ENCODE measurements around the gene RNF213. TPM values are rescaled to one million over a fixed set of nuclear protein-coding genes. Genes with fewer than 3 reads are reported as not detected.

Gene RNF213
- total and polyA plus RNA-seq, 10 donors, result 36.7 to 481 (median 337) TPM

DNA sequence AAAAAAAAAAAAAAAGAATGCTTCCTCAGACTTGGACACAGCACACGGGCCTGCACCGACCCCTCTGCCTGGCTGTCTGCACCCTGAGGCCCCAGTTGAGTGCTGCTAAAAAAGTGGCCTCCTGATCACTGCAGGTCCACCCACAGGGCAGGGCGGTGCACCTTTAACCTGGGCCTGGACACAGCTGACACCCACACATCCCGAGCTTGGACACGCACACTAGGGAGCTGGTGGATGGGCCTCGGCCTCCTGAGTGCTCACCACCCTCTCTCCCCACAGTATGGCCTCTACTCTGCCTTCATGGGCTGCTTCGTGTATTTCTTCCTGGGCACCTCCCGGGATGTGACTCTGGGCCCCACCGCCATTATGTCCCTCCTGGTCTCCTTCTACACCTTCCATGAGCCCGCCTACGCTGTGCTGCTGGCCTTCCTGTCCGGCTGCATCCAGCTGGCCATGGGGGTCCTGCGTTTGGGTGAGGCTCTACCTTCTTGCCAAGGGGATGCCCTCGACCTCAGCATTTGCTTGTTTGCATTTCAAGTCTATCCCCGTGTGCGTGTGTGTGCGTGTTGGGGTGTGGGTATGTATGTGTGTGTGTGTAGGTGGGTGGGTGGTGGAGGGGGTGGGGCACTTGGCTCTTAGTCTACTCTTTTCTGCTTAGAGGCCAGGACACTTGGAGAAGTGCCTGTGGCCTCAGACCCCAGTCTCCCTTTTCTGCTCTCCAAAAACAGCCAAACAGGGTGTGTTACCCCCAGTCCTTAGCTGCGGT, 38.1 kb upstream of the RNF213 start:
- no peak for TF ChIP-seq POLR2A (IDR thresholded peaks at IDR 0.05)
- no peak for TF ChIP-seq POLR2AphosphoS5 (IDR thresholded peaks at IDR 0.05)
- TF ChIP-seq, protein P1, sequence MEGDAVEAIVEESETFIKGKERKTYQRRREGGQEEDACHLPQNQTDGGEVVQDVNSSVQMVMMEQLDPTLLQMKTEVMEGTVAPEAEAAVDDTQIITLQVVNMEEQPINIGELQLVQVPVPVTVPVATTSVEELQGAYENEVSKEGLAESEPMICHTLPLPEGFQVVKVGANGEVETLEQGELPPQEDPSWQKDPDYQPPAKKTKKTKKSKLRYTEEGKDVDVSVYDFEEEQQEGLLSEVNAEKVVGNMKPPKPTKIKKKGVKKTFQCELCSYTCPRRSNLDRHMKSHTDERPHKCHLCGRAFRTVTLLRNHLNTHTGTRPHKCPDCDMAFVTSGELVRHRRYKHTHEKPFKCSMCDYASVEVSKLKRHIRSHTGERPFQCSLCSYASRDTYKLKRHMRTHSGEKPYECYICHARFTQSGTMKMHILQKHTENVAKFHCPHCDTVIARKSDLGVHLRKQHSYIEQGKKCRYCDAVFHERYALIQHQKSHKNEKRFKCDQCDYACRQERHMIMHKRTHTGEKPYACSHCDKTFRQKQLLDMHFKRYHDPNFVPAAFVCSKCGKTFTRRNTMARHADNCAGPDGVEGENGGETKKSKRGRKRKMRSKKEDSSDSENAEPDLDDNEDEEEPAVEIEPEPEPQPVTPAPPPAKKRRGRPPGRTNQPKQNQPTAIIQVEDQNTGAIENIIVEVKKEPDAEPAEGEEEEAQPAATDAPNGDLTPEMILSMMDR (IDR thresholded peaks at IDR 0.05 in 8 of 11, conservative IDR thresholded peaks at IDR 0.05 in 3 of 11), result no peak
- Histone ChIP-seq H3K9me3 (no peaks in the 10 kb centered on the region), H3K36me3 (peaks cover 0 to 47% (median 0%) of the 10 kb centered on the region in 6 donors), H3K4me1 (peaks cover 12 to 58% (median 36%) of the 10 kb centered on the region in 6 donors), H3K27me3 (replicated peaks in 1 of 7) (peaks cover 0 to 16% (median 0%) of the 10 kb centered on the region in 7 donors), H3K4me3 (no peak overlapping the region), H3K27ac (no peak overlapping the region)
- intact Hi-C loops (cut with DNase I; ENCODE audit: low total_unique reads), result no loop called here
- DNase-seq, result no peak
- WGBS, 5 donors, result 87 to 93% (median 90%) methylated on average over 18 of the region's 18 CpGs

DNA sequence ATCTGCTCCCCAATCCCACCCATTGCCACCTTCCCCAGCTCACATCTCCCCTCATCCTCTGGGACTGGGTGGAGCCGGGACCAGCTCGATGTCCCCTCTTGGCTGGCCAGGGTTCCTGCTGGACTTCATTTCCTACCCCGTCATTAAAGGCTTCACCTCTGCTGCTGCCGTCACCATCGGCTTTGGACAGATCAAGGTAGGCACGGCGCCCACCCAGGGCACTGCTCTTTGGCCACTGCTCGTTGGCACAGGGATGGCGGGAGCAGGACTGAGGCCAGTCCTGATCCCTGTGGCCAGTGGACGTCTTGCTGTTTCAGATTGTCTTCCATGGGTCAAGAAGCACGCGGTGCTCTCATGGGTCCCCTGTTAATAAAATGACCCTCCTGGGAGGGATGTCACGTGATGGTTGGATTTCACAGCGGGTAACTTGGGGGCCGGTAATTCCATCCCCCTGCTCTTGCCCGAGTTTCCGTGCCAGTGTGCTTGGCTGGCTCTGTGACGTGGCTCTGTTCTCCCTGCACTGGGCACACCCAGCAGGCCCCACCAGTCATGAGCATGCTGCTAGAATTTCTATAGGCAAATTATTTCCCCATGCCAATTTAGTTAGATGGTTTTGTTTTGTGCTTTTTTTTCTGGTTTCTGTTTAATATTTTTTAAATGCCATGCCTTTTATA, 37.4 kb upstream of the RNF213 start:
- TF ChIP-seq POLR2A (IDR thresholded peaks at IDR 0.05), result no peak
- no peak for TF ChIP-seq POLR2AphosphoS5 (IDR thresholded peaks at IDR 0.05)
- TF ChIP-seq, protein P1 (IDR thresholded peaks at IDR 0.05 in 8 of 11, conservative IDR thresholded peaks at IDR 0.05 in 3 of 11), result no peak
- intact Hi-C loops (cut with DNase I; ENCODE audit: low total_unique reads), result no loop called here
- DNase-seq, result no peak
- Histone ChIP-seq H3K4me3 (no peak overlapping the region), H3K9me3 (no peaks in the 10 kb centered on the region), H3K27me3 (replicated peaks in 1 of 7) (peaks cover 0 to 16% (median 0%) of the 10 kb centered on the region in 7 donors), H3K36me3 (peaks cover 0 to 47% (median 0%) of the 10 kb centered on the region in 6 donors), H3K27ac (no peak overlapping the region), H3K4me1 (peaks cover 12 to 51% (median 30%) of the 10 kb centered on the region in 6 donors)
- 87 to 96% (median 94%) methylated on average over 14 to 18 of the region's 18 CpGs for WGBS, 5 donors

DNA sequence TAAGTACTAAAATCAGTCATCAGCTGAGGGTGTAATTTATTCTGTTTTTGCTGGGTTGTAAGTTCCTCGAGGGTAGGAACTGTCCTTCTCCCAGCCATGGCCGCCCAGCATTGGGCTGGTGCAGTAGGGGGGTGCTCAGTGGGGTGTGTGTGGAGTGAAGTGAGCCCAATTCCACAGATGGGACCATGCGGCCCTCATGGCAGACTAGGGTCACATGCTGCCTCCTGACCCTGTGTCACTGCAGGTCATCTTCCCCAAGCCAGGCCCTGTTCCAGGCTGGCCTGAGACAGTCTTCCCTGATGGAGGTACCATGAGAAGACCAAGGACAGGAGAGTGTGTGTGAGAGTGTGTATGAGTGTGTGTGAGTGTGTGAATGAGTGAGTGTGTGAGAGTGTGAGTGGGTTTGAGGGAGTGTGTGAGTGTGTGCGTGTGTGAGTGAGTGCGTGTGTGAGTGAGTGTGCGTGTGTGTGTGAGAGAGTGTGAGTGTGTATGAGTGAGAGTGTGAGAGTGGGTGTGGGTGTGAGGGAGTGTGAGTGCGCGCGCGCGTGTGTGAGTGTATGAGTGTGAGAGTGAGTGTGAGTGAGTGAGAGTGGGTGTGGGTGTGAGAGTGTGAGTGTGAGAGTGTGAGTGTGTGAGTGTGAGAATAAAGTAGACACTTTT, 36.7 kb upstream of the RNF213 start:
- intact Hi-C loops (cut with DNase I; ENCODE audit: low total_unique reads), result no loop called here
- Histone ChIP-seq H3K4me1 (peaks cover 6 to 44% (median 23%) of the 10 kb centered on the region in 6 donors), H3K27ac (no peak overlapping the region), H3K9me3 (no peaks in the 10 kb centered on the region), H3K36me3 (peaks cover 0 to 51% (median 0%) of the 10 kb centered on the region in 6 donors), H3K27me3 (replicated peaks in 1 of 7) (peaks cover 0 to 16% (median 0%) of the 10 kb centered on the region in 7 donors), H3K4me3 (no peak overlapping the region)
- no peak for DNase-seq
- 75 to 94% (median 88%) methylated on average over 11 of the region's 11 CpGs for WGBS, 5 donors
- TF ChIP-seq, protein P1 (IDR thresholded peaks at IDR 0.05 in 8 of 11, conservative IDR thresholded peaks at IDR 0.05 in 3 of 11), result no peak
